NT2/D1 (cell line): ENCODE results near the gene PBRM1.

Experiments
- DNase-seq: peaks from one replicate; pipeline ENCODE4 v3.0.0-alpha.2; 2011; ENCODE audit warnings: low read depth, low spot score
- H3K27me3 ChIP-seq: 2 replicates; pipeline ENCODE4 v1.6.0; 2011; ENCODE audit warnings: mild to moderate bottlenecking; ENCODE audit not compliant: insufficient read length, insufficient read depth
- H3K36me3 ChIP-seq: 2 replicates; pipeline ENCODE4 v1.6.1; 2011; ENCODE audit warnings: mild to moderate bottlenecking, low read length, mixed read lengths; ENCODE audit not compliant: insufficient read depth, insufficient read length
- H3K4me1 ChIP-seq: 2 replicates; pipeline ENCODE4 v1.5.1; 2011; ENCODE audit not compliant: insufficient read depth, insufficient read length
- H3K4me3 ChIP-seq: 2 replicates; pipeline ENCODE4 v1.5.1; 2011; ENCODE audit warnings: low read depth; ENCODE audit not compliant: insufficient read length
- H3K9ac ChIP-seq: 2 replicates; pipeline ENCODE4 v1.6.0; 2011; ENCODE audit warnings: low read depth; ENCODE audit not compliant: insufficient read length
- H3K9me3 ChIP-seq: 2 replicates; pipeline ENCODE4 v1.5.1; 2011; ENCODE audit warnings: mild to moderate bottlenecking, low read length; ENCODE audit not compliant: insufficient read depth
- SUZ12 ChIP-seq: IDR thresholded peaks from 2 replicates; pipeline ENCODE4 v1.6.1; 2011; ENCODE audit not compliant: insufficient read length, insufficient read depth; ENCODE audit errors: extremely low read depth
- YY1 ChIP-seq: IDR thresholded peaks from 2 replicates; pipeline ENCODE4 v1.6.1; 2011; ENCODE audit not compliant: insufficient read length, insufficient read depth
- ZNF274 ChIP-seq: IDR thresholded peaks from 2 replicates; pipeline ENCODE4 v1.6.1; 2011; ENCODE audit warnings: mild to moderate bottlenecking, low read depth, low read length

Gene PBRM1

GRCh38 chr3:52689151-52689550 is 3.4 kb upstream of the PBRM1 start:
- no peak for DNase-seq
- Histone ChIP-seq H3K4me1 (peaks cover 2% of the 10 kb centered on the region), H3K9ac (no peak overlapping the region), H3K9me3 (no peaks in the 10 kb centered on the region), H3K4me3 (no peak overlapping the region), H3K36me3 (peaks cover 76% of the 10 kb centered on the region), H3K27me3 (no peaks in the 10 kb centered on the region)
- TF ChIP-seq SUZ12, result no peak
- TF ChIP-seq YY1, result no peak
- no peak for TF ChIP-seq ZNF274

DNA sequence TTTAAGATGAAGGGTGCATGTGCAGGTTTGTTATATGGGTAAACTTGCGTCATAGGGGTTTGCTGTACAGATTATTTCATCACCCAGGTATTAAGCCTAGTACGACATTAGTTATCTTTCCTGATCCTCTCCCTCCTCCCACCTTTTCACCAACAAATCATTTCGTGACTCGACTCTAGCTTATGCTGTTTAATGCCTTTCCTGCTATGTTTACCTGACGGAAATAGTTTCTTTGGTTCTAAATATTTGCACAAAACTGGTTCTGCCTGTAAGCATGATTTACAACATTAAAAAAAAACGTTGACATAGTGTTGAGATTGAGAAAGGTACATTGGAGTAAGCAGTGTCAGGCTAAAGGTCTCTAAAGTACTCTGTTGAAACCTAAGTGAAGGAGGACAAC is 2.6 kb upstream of the PBRM1 start:
- H3K4me1 ChIP-seq, result peaks cover 2% of the 10 kb centered on the region

DNA sequence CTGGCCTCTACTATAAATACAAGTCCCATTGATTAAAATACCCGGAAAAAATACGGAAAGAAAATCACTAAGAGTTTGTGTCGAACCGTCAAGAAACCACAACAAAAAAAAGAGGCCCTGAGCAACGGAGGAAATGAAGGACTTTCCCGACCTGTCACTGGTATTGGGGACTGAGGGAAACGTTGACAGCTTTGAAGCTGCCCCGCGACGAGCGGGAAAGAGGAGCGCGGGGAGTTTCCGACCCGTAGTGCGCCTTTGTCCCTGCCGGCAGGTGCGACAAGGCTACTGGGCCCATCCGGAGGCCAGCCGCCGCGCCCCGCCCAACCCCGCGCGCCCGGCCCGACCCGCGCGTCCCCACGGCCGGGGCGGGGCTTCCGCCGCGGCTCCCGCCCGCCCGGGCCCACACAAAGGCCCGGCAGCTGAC is 416 bp downstream of the PBRM1 start:
- no peak for TF ChIP-seq YY1
- TF ChIP-seq SUZ12, result no peak
- TF ChIP-seq ZNF274, result no peak
- Histone ChIP-seq H3K9me3 (no peaks in the 10 kb centered on the region), H3K36me3 (peaks cover 56% of the 10 kb centered on the region), H3K4me1 (peaks cover 2% of the 10 kb centered on the region), H3K4me3 (peak overlapping the region; percentile 96), H3K27me3 (no peaks in the 10 kb centered on the region), H3K9ac (peak overlapping the region; percentile 94)
- no peak for DNase-seq

More for the DNA sequence above, 2.6 kb upstream of the PBRM1 start:
- H3K27me3 ChIP-seq, result no peaks in the 10 kb centered on the region
- peaks cover 72% of the 10 kb centered on the region for H3K36me3 ChIP-seq
- no peaks in the 10 kb centered on the region for H3K9me3 ChIP-seq
- H3K4me3 ChIP-seq, result no peak overlapping the region
- TF ChIP-seq SUZ12, result no peak
- no peak for TF ChIP-seq ZNF274
- no peak for TF ChIP-seq YY1
- no peak for DNase-seq
- no peak overlapping the region for H3K9ac ChIP-seq

DNA sequence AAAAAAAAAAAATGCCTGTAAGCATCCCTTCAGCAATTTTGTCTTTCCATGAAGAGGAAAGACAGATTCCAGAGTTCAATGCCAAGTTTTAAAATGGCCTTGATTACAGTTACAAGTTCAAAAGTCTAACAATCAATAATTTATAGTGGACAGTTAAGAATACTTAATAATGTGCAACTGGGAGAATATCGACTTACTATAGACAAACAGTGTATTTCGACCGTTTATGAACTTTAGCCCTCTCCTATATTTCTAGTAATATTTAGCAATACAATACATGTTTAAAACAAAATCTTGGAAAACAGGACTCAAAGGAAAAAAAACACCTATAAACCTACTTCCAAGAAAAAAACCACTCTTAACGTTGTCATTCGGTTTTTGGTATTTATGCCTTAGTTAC is 1.5 kb downstream of the PBRM1 start:
- peaks cover 58% of the 10 kb centered on the region for H3K36me3 ChIP-seq
- no peaks in the 10 kb centered on the region for H3K27me3 ChIP-seq
- no peak for DNase-seq
- peak overlapping the region; percentile 66 for H3K9ac ChIP-seq
- TF ChIP-seq ZNF274 (no peak), YY1 (no peak), SUZ12 (no peak)
- H3K9me3 ChIP-seq, result no peaks in the 10 kb centered on the region
- no peak overlapping the region for H3K4me3 ChIP-seq
- H3K4me1 ChIP-seq, result peaks cover 2% of the 10 kb centered on the region

DNA sequence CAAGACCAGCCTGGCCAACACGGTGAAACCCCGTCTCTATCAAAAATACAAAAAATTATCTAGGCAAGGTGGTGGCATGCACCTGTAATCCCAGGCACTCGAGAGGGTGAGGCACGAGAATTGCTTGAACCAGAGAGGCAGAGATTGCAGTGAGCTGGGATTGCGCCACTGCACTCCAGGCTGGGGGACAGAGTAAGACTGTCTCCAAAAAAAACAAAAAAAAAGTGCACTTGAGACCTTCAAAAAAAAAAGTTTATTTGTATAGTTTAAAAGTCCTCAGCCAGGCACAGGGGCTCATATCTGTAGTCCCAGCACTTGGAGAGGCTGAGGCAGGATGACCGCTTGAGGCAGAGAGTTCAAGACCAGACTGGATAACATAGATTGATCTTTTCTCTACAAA is 2.1 kb downstream of the PBRM1 start:
- no peaks in the 10 kb centered on the region for H3K9me3 ChIP-seq
- H3K36me3 ChIP-seq, result peaks cover 58% of the 10 kb centered on the region
- no peak for DNase-seq
- no peak for TF ChIP-seq YY1
- no peak for TF ChIP-seq ZNF274
- no peak for TF ChIP-seq SUZ12
- no peaks in the 10 kb centered on the region for H3K27me3 ChIP-seq
- H3K4me1 ChIP-seq, result peaks cover 2% of the 10 kb centered on the region
- H3K9ac ChIP-seq, result no peak overlapping the region
- H3K4me3 ChIP-seq, result no peak overlapping the region

GRCh38 chr3:52682016-52682415 is 3.7 kb downstream of the PBRM1 start:
- DNase-seq, result no peak
- no peaks in the 10 kb centered on the region for H3K27me3 ChIP-seq
- peaks cover 56% of the 10 kb centered on the region for H3K36me3 ChIP-seq
- H3K4me1 ChIP-seq, result no peaks in the 10 kb centered on the region
- no peak overlapping the region for H3K9ac ChIP-seq
- no peaks in the 10 kb centered on the region for H3K9me3 ChIP-seq
- H3K4me3 ChIP-seq, result no peak overlapping the region
- TF ChIP-seq SUZ12, result no peak
- TF ChIP-seq YY1, result no peak
- TF ChIP-seq ZNF274, result no peak

- Histone ChIP-seq H3K4me1 (no peaks in the 10 kb centered on the region), H3K27me3 (no peaks in the 10 kb centered on the region), H3K36me3 (peaks cover 56% of the 10 kb centered on the region), H3K9ac (no peak overlapping the region), H3K9me3 (no peaks in the 10 kb centered on the region), H3K4me3 (no peak overlapping the region)
- DNase-seq, result no peak
- TF ChIP-seq ZNF274 (no peak), SUZ12 (no peak), YY1 (no peak)
Measured at GRCh38 chr3:52681596-52681995, 4.1 kb downstream of the PBRM1 start.

DNA sequence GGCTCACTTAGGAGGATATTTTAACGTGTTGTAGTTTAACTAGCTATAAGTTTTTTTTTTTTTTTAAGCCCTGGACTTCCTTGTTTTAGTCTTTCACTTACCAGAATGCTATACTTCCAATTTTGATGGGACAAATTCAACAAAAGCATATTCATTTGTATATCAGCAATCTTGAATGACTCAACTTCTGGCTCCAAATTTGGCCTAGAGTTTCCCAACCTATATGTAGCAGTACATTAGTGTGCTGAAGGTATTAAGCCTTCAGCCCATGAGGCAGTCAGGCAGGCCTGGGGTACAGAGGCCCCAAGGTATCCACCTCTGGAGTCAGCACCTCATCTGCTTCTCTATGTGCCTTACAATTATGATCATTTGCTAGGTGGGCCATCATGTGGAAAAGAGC is 5.9 kb downstream of the PBRM1 start:
- H3K4me3 ChIP-seq, result no peak overlapping the region
- H3K9ac ChIP-seq, result no peak overlapping the region
- H3K36me3 ChIP-seq, result peaks cover 66% of the 10 kb centered on the region
- H3K4me1 ChIP-seq, result no peaks in the 10 kb centered on the region
- TF ChIP-seq ZNF274, result no peak
- no peak for TF ChIP-seq SUZ12
- TF ChIP-seq YY1, result no peak
- no peaks in the 10 kb centered on the region for H3K27me3 ChIP-seq
- DNase-seq, result no peak
- H3K9me3 ChIP-seq, result no peaks in the 10 kb centered on the region
